GM10248 (cell line): ENCODE measurements around the gene NDUFB8.
A peak's percentile ranks its signal among the peaks of the same experiment; 100 is the strongest.

Experiments
- CTCF ChIA-PET: fragments of 300-600 bp; sonication (Branson Sonifier 250); formaldehyde crosslinking; extraction: SDS; loops from one replicate; lab custom pipeline; 2021; ENCODE audit warnings: antibody characterized with exemption; lab: Yijun Ruan, JAX
- POLR2A ChIA-PET: fragments of 350-650 bp; sonication (Branson Sonifier 250); formaldehyde crosslinking; extraction: SDS; loops from one replicate; lab custom pipeline; 2020; ENCODE audit warnings: antibody characterized with exemption; lab: Yijun Ruan, JAX
- DNase-seq: peaks from one replicate; pipeline ENCODE4 v3.0.0; 2012; ENCODE audit errors: extremely low spot score
- CTCF ChIP-seq: IDR thresholded peaks from 2 replicates; pipeline ENCODE4 v1.5.1; 2012; ENCODE audit warnings: mild to moderate bottlenecking, low read depth; ENCODE audit errors: extremely low read depth, missing control alignments, control extremely low read depth

NDUFB8 gene

GRCh38 chr10:100522107-100522801 is 7.4 kb downstream of the NDUFB8 start:
- no peak for DNase-seq
- CTCF ChIA-PET = interaction anchor here (0.7 to 6.1 kb wide), 5 partner anchors 13 to 89 kb away, joined by 3 to 26 read pairs (median 5); partner anchors contain the start of gene HIF1AN
- TF ChIP-seq CTCF = no peak
- POLR2A ChIA-PET = interaction anchor here (0.6 kb wide), 1 partner anchor 26 kb away, joined by 4 read pairs; no protein-coding TSS in a partner anchor

- ChIA-PET CTCF (interaction anchor here (1.1 to 6.1 kb wide), 7 partner anchors 13 to 89 kb away, joined by 3 to 54 read pairs (median 4); partner anchors contain the start of gene HIF1AN), POLR2A (no interaction called here)
- DNase-seq = no peak
- no peak for TF ChIP-seq CTCF
Measured at GRCh38 chr10:100520811-100521210, 8.9 kb downstream of the NDUFB8 start.

GRCh38 chr10:100519311-100520051 is 10.2 kb downstream of the NDUFB8 start, which contains the start of gene SEC31B:
Gene SEC31B, minus strand, starts transcription at chr10:100519861. Its CDS starts 2,909 bp downstream, at chr10:100516952.
- POLR2A ChIA-PET = no interaction called here
- peak; percentile 2 for TF ChIP-seq CTCF
- DNase-seq = no peak
- CTCF ChIA-PET = interaction anchor here (0.6 to 6.1 kb wide), 37 partner anchors 8 to 674 kb away, joined by 3 to 54 read pairs (median 4); partner anchors contain the start of gene HIF1AN

GRCh38 chr10:100518761-100519241 is 10.9 kb downstream of the NDUFB8 start:
- ChIA-PET CTCF (interaction anchor here (0.6 to 5.5 kb wide), 43 partner anchors 9 to 673 kb away, joined by 3 to 54 read pairs (median 4); partner anchors contain the start of gene HIF1AN), POLR2A (no interaction called here)
- peak; percentile 57 for DNase-seq

GRCh38 chr10:100516847-100517246 is 12.8 kb downstream of the NDUFB8 start:
- POLR2A ChIA-PET = no interaction called here
- no peak for DNase-seq
- TF ChIP-seq CTCF = peak; percentile 17
- CTCF ChIA-PET = interaction anchor here (0.7 to 5.5 kb wide), 7 partner anchors 9 to 85 kb away, joined by 3 to 54 read pairs (median 20); partner anchors contain the start of gene HIF1AN

More at GRCh38 chr10:100518761-100519241, 10.9 kb downstream of the NDUFB8 start:
- peak; percentile 69 for TF ChIP-seq CTCF

- TF ChIP-seq CTCF = no peak
- DNase-seq = no peak
- ChIA-PET CTCF (interaction anchor here (1.0 to 3.0 kb wide), 3 partner anchors 16 to 82 kb away, joined by 3 to 11 read pairs (median 4); no protein-coding TSS in a partner anchor), POLR2A (no interaction called here)
Measured at GRCh38 chr10:100515612-100516011, 14.1 kb downstream of the NDUFB8 start.
